Endothelial cell of umbilical vein (primary cell): ENCODE data around the gene OR9Q1.

Experiments used
- CTCF ChIP-seq, 2 donors: IDR thresholded peaks; 1 replicate in 1 of 2; 2 replicates in 1 of 2; pipeline ENCODE4 v1.5.1; 2011; ENCODE audit warnings: low read length in 2 of 2, mild to moderate bottlenecking in 2 of 2, moderate library complexity in 2 of 2, control low read depth in 1 of 2, inconsistent platforms in 1 of 2, low read depth in 1 of 2; ENCODE audit not compliant: insufficient read depth in 1 of 2; ENCODE audit errors: extremely low read depth in 1 of 2
- EZH2 ChIP-seq: IDR thresholded peaks from 2 replicates; pipeline ENCODE4 v1.6.1; 2012; ENCODE audit warnings: borderline replicate concordance, low read depth, mild to moderate bottlenecking, moderate library complexity, low read length, inconsistent platforms; ENCODE audit not compliant: severe bottlenecking
- TF ChIP-seq, protein P1 (sequence below): IDR thresholded peaks from 2 replicates; pipeline ENCODE4 v1.6.1; 2011; ENCODE audit not compliant: insufficient read depth, insufficient read length

DNA sequence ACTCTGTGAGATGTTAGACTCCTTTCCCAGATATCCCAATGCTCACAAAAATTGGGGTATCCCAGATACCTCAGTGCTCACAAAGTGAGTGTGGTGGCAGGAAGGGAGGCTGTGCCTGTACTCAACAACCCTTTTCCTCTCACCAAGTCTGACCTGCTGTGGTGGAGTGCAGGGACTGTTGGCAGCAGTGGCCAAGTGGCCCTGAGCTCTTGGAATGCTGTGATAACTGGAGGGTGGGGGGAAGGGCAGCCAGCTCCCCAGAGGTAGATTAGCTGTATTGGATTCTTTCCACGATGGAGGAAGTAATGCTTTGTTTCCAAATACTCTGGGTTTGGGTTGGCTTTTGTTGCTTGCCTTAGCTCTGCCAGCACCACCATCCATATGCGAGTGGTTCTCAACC, 46.0 kb upstream of the OR9Q1 start:
- TF ChIP-seq CTCF (IDR thresholded peaks at IDR 0.05; ENCODE audit: extremely low read depth in 1 of 2, insufficient read depth in 1 of 2, low read depth in 1 of 2, low read length in 2 of 2) (no peak), EZH2 (no peak)
- TF ChIP-seq, protein P1, sequence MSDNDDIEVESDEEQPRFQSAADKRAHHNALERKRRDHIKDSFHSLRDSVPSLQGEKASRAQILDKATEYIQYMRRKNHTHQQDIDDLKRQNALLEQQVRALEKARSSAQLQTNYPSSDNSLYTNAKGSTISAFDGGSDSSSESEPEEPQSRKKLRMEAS, result no peak
